ENCODE data around the gene AMT. TPM values are rescaled to one million over a fixed set of nuclear protein-coding genes. Genes with fewer than 3 reads are reported as not detected.

AMT gene
- total and polyA plus RNA-seq, 2 of the 13 experiments (the other 11 are each of a cell fraction or from before 2014, with no cell fraction given), result 35.3 to 59.0 TPM

DNA sequence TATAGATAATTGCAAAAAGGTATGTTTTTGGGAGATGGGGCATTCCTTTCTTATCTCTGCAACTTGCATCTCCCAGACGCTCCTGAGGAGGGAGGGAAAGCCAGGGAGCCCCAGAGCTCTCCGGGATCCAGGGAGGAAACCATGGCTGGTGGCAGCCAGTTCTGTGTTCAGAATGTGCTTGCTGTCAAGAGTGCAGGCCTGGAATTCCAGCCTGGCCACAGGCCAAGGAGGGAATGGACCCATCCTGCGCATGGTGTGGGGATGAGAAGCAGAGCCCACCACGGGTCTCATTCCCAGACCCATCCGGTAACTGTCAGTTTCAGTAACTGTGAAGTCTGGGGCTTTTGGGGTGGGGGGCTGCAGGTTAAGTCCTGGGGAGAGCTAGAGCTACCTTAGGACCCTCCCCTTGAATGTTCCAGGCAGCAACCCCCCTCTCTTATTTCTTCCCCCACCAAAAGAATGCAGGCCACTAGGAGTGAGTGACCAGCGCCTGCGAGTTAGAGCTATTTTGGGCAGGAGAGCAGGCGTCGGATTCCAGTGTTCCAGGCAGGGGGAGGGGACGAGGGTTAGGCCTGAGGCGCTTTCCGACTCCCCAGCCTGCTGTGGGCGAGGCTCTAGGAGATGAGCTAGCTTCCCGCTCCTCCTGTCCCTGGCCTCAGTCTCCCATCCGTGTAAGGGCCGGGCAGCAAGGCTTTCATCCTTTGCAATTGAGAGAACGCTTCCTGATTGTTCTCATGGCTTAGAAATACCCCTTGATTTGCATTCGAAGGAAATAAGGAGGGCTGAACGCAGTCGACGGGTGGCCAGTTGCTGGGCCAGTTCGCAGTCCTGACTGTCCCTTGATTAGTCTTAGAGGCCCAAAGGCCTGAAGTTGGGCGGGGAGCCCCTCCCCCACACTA is 47.0 kb upstream of the AMT start (continued):
- TF ChIP-seq, protein P1, sequence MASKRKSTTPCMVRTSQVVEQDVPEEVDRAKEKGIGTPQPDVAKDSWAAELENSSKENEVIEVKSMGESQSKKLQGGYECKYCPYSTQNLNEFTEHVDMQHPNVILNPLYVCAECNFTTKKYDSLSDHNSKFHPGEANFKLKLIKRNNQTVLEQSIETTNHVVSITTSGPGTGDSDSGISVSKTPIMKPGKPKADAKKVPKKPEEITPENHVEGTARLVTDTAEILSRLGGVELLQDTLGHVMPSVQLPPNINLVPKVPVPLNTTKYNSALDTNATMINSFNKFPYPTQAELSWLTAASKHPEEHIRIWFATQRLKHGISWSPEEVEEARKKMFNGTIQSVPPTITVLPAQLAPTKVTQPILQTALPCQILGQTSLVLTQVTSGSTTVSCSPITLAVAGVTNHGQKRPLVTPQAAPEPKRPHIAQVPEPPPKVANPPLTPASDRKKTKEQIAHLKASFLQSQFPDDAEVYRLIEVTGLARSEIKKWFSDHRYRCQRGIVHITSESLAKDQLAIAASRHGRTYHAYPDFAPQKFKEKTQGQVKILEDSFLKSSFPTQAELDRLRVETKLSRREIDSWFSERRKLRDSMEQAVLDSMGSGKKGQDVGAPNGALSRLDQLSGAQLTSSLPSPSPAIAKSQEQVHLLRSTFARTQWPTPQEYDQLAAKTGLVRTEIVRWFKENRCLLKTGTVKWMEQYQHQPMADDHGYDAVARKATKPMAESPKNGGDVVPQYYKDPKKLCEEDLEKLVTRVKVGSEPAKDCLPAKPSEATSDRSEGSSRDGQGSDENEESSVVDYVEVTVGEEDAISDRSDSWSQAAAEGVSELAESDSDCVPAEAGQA (IDR thresholded peaks at IDR 0.05; ENCODE audit: low read depth), result no peak
- TF ChIP-seq, protein P1 (CRISPR knock-in tag; IDR thresholded peaks at IDR 0.05; ENCODE audit: borderline replicate concordance), result no peak
- TF ChIP-seq FOXA1 (IDR thresholded peaks at IDR 0.05), result no peak
- TF ChIP-seq FOXA1 (CRISPR knock-in tag; IDR thresholded peaks at IDR 0.05), result no peak
- no peak for TF ChIP-seq FOXK2 (IDR thresholded peaks at IDR 0.05)
- TF ChIP-seq RFXANK (CRISPR knock-in tag; IDR thresholded peaks at IDR 0.05), result no peak
- TF ChIP-seq, protein P2, sequence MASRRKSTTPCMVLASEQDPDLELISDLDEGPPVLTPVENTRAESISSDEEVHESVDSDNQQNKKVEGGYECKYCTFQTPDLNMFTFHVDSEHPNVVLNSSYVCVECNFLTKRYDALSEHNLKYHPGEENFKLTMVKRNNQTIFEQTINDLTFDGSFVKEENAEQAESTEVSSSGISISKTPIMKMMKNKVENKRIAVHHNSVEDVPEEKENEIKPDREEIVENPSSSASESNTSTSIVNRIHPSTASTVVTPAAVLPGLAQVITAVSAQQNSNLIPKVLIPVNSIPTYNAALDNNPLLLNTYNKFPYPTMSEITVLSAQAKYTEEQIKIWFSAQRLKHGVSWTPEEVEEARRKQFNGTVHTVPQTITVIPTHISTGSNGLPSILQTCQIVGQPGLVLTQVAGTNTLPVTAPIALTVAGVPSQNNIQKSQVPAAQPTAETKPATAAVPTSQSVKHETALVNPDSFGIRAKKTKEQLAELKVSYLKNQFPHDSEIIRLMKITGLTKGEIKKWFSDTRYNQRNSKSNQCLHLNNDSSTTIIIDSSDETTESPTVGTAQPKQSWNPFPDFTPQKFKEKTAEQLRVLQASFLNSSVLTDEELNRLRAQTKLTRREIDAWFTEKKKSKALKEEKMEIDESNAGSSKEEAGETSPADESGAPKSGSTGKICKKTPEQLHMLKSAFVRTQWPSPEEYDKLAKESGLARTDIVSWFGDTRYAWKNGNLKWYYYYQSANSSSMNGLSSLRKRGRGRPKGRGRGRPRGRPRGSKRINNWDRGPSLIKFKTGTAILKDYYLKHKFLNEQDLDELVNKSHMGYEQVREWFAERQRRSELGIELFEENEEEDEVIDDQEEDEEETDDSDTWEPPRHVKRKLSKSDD (CRISPR knock-in tag; IDR thresholded peaks at IDR 0.05; ENCODE audit: low read depth), result no peak
- no peak for TF ChIP-seq THAP11 (CRISPR knock-in tag; IDR thresholded peaks at IDR 0.05)
- no peak for TF ChIP-seq REPIN1 (CRISPR knock-in tag; IDR thresholded peaks at IDR 0.05; ENCODE audit: borderline replicate concordance, low read depth)
- TF ChIP-seq FOXA3 (CRISPR knock-in tag; IDR thresholded peaks at IDR 0.05), result no peak
- TF ChIP-seq ZNF879 (CRISPR knock-in tag; IDR thresholded peaks at IDR 0.05), result no peak
- TF ChIP-seq KDM5B (CRISPR knock-in tag; IDR thresholded peaks at IDR 0.05; ENCODE audit: borderline replicate concordance), result no peak
- no peak; the same call in 1 of the 2 replicates for TF ChIP-seq ZBTB42 (CRISPR knock-in tag; IDR thresholded peaks at IDR 0.05)
- no peak for TF ChIP-seq ZNF205 (CRISPR knock-in tag; IDR thresholded peaks at IDR 0.05)
- TF ChIP-seq BRD4 (CRISPR knock-in tag; IDR thresholded peaks at IDR 0.05), result peak; percentile 30; the same call in 1 of the 2 replicates
- no peak for TF ChIP-seq HMG20A (CRISPR knock-in tag; IDR thresholded peaks at IDR 0.05; ENCODE audit: borderline replicate concordance)
- TF ChIP-seq, protein P3, sequence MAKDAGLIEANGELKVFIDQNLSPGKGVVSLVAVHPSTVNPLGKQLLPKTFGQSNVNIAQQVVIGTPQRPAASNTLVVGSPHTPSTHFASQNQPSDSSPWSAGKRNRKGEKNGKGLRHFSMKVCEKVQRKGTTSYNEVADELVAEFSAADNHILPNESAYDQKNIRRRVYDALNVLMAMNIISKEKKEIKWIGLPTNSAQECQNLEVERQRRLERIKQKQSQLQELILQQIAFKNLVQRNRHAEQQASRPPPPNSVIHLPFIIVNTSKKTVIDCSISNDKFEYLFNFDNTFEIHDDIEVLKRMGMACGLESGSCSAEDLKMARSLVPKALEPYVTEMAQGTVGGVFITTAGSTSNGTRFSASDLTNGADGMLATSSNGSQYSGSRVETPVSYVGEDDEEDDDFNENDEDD (CRISPR knock-in tag; IDR thresholded peaks at IDR 0.05; ENCODE audit: borderline replicate concordance), result no peak; the same call in 1 of the 2 replicates
- TF ChIP-seq EED (CRISPR knock-in tag; IDR thresholded peaks at IDR 0.05), result no peak
- TF ChIP-seq, protein P4, sequence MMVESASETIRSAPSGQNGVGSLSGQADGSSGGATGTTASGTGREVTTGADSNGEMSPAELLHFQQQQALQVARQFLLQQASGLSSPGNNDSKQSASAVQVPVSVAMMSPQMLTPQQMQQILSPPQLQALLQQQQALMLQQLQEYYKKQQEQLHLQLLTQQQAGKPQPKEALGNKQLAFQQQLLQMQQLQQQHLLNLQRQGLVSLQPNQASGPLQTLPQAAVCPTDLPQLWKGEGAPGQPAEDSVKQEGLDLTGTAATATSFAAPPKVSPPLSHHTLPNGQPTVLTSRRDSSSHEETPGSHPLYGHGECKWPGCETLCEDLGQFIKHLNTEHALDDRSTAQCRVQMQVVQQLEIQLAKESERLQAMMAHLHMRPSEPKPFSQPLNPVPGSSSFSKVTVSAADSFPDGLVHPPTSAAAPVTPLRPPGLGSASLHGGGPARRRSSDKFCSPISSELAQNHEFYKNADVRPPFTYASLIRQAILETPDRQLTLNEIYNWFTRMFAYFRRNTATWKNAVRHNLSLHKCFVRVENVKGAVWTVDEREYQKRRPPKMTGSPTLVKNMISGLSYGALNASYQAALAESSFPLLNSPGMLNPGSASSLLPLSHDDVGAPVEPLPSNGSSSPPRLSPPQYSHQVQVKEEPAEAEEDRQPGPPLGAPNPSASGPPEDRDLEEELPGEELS (CRISPR knock-in tag; IDR thresholded peaks at IDR 0.05), result 0 out of 2 replicates have a peak, but pooled peaks have one; percentile 21

All from HepG2 (cell line).